Embryonic facial prominence (tissue), 1 donor: ENCODE data around the gene SETMAR.
"Not testable (repeated sequence)": the region's sequence is repeated elsewhere in the genome, so short reads cannot be mapped to it uniquely, and the experiment has no call there.

ENCODE experiments used
- DNase-seq: peaks from one replicate; pipeline ENCODE4 v3.0.0-alpha.2; 2016; ENCODE audit errors: extremely low spot score

The SETMAR gene

GRCh38 chr3:4313606-4314293 lies 10.6 kb downstream of the SETMAR start:
- no peak for DNase-seq

DNA sequence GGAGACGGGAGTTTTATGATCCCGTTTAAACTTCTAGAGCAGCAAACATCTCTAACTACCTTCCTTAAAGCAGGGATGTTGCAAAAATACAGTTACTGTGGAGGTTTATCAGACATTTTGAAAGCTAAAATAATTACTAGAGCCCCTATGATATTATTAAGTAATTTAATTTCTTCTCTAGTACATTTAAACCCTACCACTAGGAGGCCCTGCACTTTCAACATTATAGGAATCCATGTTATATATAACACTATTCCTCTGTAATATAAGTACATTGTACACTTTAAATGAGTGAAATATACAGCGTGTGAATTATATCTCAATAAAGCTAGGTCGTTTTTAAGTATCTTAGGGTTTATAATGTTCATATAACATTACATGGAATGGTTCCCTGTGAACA lies 11.5 kb downstream of the SETMAR start:
- no peak for DNase-seq

GRCh38 chr3:4320096-4320911 lies 17.1 kb downstream of the SETMAR start:
- no peak for DNase-seq

GRCh38 chr3:4321732-4322131 lies 18.6 kb downstream of the SETMAR start:
- no peak for DNase-seq

GRCh38 chr3:4322635-4323034 lies 19.5 kb downstream of the SETMAR start:
- DNase-seq = no peak

DNA sequence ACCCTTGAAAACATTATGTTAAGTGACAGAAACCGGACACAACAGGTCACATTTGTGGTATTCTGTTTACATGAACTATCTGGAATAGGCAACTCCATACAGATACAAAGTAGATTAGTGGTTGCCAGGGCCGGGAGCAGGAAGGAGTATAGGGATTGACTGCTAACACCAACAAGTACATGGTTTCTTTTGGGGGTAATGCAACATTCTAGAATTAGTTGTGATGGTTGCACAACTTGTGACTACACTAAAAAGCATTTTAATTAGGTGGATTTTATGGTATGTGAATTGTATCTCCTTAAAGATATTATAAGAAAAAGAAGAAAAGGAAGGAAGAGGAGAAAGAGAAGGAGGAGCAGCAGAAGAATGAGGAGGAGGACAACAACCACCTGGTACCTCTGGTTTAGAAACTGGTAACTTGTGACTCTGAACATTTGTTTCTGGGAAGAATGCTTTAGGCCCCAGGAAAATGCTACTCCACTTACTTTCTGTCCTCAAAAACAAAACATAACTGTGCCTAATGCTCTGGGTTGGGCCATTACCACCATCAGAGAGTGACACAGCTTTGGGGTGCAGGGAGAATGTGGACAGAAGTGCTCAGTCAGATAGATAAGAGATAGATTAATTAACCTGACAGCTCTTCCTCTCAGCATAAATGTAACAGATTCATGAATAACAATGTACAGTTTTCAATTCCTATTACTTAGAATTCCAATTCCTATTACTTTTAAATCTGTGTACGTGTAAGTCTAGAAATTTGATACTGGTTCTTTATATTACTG lies 20.3 kb downstream of the SETMAR start:
- no peak for DNase-seq

- no peak for DNase-seq
Measured at GRCh38 chr3:4326868-4327267, 23.7 kb downstream of the SETMAR start.

DNA sequence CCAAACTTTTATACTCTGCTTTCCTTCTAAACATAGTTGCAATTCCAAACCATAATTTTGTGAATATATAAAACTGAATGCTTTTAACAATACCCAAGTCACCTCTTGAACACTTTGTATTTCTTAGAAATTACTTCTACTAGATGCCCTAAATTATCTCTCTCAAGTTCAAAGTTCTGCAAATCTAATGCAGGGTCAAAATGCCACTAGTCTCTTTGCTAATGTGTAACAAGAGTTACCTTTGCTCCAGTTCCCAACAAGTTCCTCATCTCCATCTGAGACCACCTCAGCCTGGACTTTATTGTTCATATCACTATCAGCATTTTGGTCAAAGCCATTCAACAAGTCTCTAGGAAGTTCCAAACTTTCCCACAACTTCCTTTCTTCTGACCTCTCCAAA lies 26.6 kb downstream of the SETMAR start:
- DNase-seq = not testable (repeated sequence)

DNA sequence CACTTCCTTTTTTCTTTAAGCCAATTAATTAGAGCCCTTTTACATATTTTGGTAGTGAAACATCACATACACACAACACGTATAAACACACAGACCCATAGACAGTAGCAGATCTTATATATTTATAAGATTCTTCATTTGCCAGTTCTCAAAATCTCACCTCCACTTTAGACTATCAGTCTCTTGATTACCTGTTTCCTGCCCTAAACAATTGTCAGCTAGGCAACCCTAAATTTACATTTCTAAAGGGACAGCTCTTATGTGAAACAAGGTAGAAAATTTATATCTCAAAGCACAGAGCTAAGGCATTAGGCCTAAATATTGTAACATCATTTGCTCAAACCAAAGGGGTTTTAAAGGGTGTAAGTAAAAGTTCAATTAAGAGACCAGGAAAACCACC lies 28.9 kb downstream of the SETMAR start:
- no peak for DNase-seq

DNA sequence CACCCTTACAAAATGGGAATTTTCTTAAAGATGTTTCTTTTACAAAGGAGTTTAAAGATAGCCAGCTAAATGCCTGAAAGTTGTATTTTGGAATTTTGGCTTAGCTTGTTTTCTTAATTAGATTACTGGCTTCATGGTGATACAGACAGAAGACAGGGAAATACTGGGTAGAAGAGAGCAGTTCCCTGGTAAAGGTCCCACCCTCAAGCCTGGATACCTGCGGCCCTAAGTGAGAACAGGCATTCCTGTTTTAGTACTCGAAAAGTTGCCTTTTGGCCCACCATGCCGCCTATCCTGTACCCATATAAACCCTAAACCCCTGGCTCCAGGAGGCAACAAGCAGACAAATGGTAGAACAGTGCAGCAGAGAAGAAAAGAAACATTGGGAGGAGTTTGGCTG lies 29.4 kb downstream of the SETMAR start:
- DNase-seq = no peak

DNA sequence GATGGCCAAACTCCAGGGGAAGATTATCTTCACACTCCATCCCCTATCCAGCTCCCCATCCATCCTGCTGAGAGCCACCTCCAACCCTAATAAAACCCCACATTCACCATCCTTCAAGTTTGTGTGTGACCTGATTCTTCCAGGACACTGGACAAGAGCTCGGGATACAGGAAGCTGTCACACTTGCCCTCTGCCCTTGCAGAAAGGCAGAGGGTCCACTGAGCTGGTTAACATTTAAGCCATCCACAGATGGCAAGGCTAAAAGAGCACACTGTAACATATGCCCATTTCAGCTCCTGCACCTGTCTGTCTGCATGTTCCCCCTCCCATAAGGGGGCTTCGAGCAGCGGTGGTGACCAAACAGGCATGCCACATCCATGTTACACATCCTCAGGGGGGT lies 29.8 kb downstream of the SETMAR start:
- no peak for DNase-seq

GRCh38 chr3:4334548-4334947 lies 31.4 kb downstream of the SETMAR start:
- no peak for DNase-seq

DNA sequence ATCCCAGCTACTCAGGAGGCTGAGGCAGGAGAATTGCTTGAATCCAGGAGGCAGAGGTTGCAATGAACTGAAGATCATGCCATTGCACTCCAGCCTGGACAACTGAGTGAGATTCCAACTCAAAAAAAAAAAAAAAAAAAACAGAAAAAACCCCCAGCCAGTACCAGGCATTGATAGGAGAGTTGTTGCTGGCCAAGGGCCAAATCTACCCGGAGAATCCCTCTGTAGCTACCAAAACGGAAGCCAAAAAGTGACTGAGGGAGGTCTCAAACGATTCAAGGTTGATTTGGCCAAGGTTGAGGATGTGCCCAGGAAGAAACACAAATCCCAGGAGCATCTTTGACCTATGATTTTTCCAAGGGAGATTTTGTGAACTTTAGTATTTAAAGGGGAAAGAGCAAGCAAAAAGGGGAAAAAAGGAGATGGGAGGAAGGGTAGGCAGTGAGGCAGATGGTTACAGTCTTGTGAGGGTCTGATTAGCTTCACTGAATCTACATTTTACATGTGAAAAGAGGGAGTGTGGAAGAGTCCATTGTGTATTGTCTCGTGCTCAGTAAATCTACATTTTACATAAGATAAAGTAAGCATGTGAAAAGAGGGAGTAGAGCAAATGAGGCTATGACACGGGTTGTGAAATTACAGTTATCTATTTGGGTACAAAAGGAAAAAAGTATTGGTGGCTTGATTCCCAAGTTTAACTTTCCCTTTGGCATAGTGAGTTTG lies 32.8 kb downstream of the SETMAR start:
- DNase-seq = no peak

DNA sequence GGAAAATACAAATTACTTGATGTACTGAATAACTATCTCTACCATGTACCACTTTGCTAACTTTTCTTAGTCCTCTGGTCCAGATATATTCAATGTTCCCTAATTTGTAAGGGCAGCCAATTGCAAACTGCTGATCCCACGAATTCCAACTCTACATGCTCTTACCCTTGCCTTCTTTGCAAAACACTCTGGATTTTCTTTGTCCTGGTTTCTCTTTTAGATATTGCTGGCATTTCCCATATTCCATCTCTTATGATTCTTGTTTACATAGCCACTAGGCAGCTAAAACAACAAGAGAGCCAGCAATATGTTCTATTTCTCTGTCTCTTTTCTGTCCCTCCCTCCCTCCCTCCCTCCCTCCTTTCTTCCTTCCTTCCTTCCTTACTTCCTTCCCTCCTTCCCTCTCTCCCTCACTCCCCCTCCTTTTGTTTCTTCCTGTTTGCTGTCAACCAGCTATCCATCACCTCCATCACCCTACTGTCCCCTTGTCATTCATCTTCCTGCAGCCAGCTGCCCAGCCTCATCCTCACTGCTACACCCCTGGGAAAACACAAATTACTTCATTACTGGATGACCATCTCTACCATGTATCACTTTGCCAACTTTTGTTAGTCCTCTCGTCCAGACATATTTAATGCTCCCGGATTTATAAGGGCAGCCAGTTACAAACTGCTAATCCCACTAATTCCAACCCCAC lies 33.8 kb downstream of the SETMAR start:
- no peak for DNase-seq

GRCh38 chr3:4338751-4339150 lies 35.6 kb downstream of the SETMAR start:
- no peak for DNase-seq

- no peak for DNase-seq
Measured at GRCh38 chr3:4340077-4340410, 36.9 kb downstream of the SETMAR start.

GRCh38 chr3:4340411-4341335 lies 37.5 kb downstream of the SETMAR start:
- no peak for DNase-seq

- DNase-seq = no peak
Measured at GRCh38 chr3:4341336-4341675, 38.1 kb downstream of the SETMAR start.

DNA sequence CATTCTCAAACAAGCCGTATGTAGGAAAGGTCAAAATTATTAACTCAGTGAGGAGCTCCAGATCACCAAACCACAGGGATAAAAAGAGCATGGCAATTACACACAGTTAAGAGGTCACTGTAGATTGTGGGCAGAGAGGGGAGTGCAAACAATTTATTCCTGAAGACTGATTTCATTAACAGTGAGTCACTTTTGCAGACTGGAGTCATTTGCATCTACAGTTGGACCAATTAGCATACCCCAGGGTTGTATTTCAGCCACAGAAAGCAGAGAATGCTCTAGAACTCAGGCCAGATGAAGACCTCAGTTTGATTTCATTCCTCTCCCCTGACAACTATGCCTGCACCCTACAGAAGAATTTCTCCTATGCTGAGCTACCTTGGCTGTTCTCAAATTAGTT lies 40.1 kb downstream of the SETMAR start:
- DNase-seq = no peak

DNA sequence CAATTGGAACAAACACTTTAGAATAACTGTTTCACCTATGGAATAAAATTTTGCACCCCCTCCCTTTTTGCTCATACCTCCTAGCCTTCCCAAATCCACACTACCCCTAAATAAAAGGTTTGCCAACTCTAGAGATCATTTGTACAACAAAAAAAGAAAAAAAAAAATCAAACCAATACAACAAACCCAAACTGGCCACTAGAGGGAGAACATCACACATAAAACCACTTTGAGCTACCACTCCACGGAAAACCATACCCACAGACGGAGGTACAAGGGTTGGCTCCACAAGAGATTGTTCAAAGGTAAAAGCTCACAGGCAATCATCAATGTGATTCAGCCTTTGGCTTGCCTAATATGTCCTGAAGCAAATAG lies 47.6 kb downstream of the SETMAR start:
- DNase-seq = peak; percentile 30
